Adrenal gland (tissue), 12 donors: Measurements from ENCODE around the gene SORT1. TPM values are rescaled to one million over a fixed set of nuclear protein-coding genes. Genes with fewer than 3 reads are reported as not detected.

Experiments
- DNase-seq, 7 donors: peaks; one replicate each; pipeline ENCODE4 v3.0.0-alpha.2; 2019 to 2020
- H3K27ac ChIP-seq, 5 donors: fragments of 200-600 bp; sonication (generic) in 4 of 5; 1 replicate in 3 of 5; 2 replicates in 2 of 5; pipeline versions ENCODE4 v1.5.1 to v1.8.0; 2016 to 2020; ENCODE audit warnings: mild to moderate bottlenecking in 1 of 5
- H3K27me3 ChIP-seq: fragments of 200-600 bp; 2 replicates; pipeline ENCODE4 v1.8.0; 2021
- H3K36me3 ChIP-seq, 2 donors: fragments of 200-600 bp; replicated peaks in 1 of 2; 1 replicate in 1 of 2; 2 replicates in 1 of 2; pipeline versions ENCODE4 v1.5.1 to v1.8.0; 2018 to 2022
- H3K4me1 ChIP-seq, 2 donors: fragments of 200-600 bp; replicated peaks in 1 of 2; 1 replicate in 1 of 2; 2 replicates in 1 of 2; pipeline versions ENCODE4 v1.5.1 to v1.8.0; 2018 to 2021
- H3K4me3 ChIP-seq, 4 donors: fragments of 200-600 bp; sonication (generic) in 3 of 4; one replicate each; pipeline ENCODE4 v1.5.1; 2016 to 2018
- H3K9me3 ChIP-seq, 3 donors: fragments of 200-600 bp; sonication (generic) in 1 of 3; replicated peaks in 1 of 3; 1 replicate in 2 of 3; 2 replicates in 1 of 3; pipeline versions ENCODE4 v1.5.1 to v1.8.0; 2016 to 2021
- CTCF ChIP-seq, 6 experiments: fragments of 450-650 bp in 4 of 6; fragments of 200-600 bp in 2 of 6; sonication (generic) in 1 of 6; IDR thresholded peaks; 1 replicate in 5 of 6; 2 replicates in 1 of 6; pipeline versions ENCODE4 v1.5.1 to v1.8.0; 2016 to 2021; ENCODE audit warnings: antibody characterized with exemption in 6 of 6, mild to moderate bottlenecking in 2 of 6, moderate library complexity in 1 of 6
- POLR2A ChIP-seq, 2 donors: fragments of 450-650 bp; IDR thresholded peaks; one replicate each; pipeline ENCODE4 v1.6.1; 2017; ENCODE audit warnings: antibody characterized with exemption in 2 of 2, mild to moderate bottlenecking in 2 of 2, moderate library complexity in 1 of 2
- WGBS, 4 donors: extraction: QIAGEN DNeasy Blood & Tissue Kit in 2 of 4; methylation state at CpG; one replicate each; pipeline versions ENCODE4 v1.1.5 to v1.1.7; 2013 to 2017; 5-methylcytosine and 5-hydroxymethylcytosine counted together
- intact Hi-C, 2 donors: fragments of 100-400 bp; cut with DNase I; formaldehyde crosslinking; loops; one replicate each; pipeline versions ENCODE4 v1.14.1 to v1.15.0; 2022 to 2023
- polyA plus RNA-seq, 3 donors: library from polyadenylated mRNA; stranded (reverse); fragments of 200-250 nt in 2 of 3; fragments of 350-450 nt in 1 of 3; fragmentation: Illumina TruSeq in 1 of 3; extraction: RNeasy Lipid Tissue Mini Kit (QIAGEN cat#74804) in 1 of 3; gene quantifications; one replicate each; pipeline ENCODE4 v1.2.3, GENCODE V29; 2013 to 2014
- total RNA-seq, 9 donors: library from RNA; depleted of rRNA in 4 of 9; stranded (reverse); fragments of >200 nt in 4 of 9; fragments of 120-200 nt in 1 of 9; fragmentation: NEBNext Ultra II Directional in 1 of 9; extraction: Animal tissue kit (Norgen Biotek cat#: 25700) in 1 of 9; gene quantifications; one replicate each; pipeline versions ENCODE4 v1.1.0 to v1.2.4, GENCODE V29; 2013 to 2023
- donor health status: healthy with polysubstance abuse.
- donor health status: Bipolar disorder and iron deficiency.
- donor health status: DM: yes; HTN: yes; CAD: no.
- donor health status: DM: no; HTN: no; CAD: no.
- donor health status: DM: no; HTN: no; CAD: no.
- donor health status: DM: yes; HTN: yes; CAD: no.

The SORT1 gene
- total and polyA plus RNA-seq, 12 donors = 13.4 to 56.8 (median 37.5) TPM

GRCh38 chr1:109270623-109271317 lies 126.9 kb downstream of the SORT1 start:
- Histone ChIP-seq H3K27me3 (no peaks in the 10 kb centered on the region), H3K36me3 (no peaks in the 10 kb centered on the region), H3K27ac (no peak overlapping the region), H3K4me3 (no peak overlapping the region), H3K4me1 (no peaks in the 10 kb centered on the region), H3K9me3 (no peaks in the 10 kb centered on the region)
- DNase-seq = no peak
- TF ChIP-seq POLR2A (IDR thresholded peaks at IDR 0.05) (no peak), CTCF (IDR thresholded peaks at IDR 0.05) (no peak)
- WGBS, 4 donors = 90 to 94% (median 94%) methylated on average over 17 to 20 of the region's 20 CpGs
- intact Hi-C loops = loop anchor here (5.0 to 10.0 kb wide), 2 partner anchors 127 to 264 kb away; partner anchors contain the start of genes GPR61 (in 2 of the 2) and SORT1 (in 1 of the 2)

GRCh38 chr1:109269981-109270622 lies 127.6 kb downstream of the SORT1 start:
- WGBS, 4 donors = 92 to 99% (median 93%) methylated on average over 11 to 17 of the region's 17 CpGs
- intact Hi-C loops = loop anchor here (5.0 to 10.0 kb wide), 3 partner anchors 53 to 265 kb away; partner anchors contain the start of genes GPR61 (in 2 of the 2) and SORT1 (in 1 of the 2)
- no peaks in the 10 kb centered on the region for H3K36me3 ChIP-seq

GRCh38 chr1:109269212-109269980 lies 128.3 kb downstream of the SORT1 start:
- peak in 1 of 7 donors; percentile 13 for DNase-seq
- no peaks in the 10 kb centered on the region for H3K27me3 ChIP-seq
- no peak overlapping the region for H3K4me3 ChIP-seq
- 92 to 96% (median 94%) methylated on average over 11 to 33 of the region's 33 CpGs for WGBS, 4 donors
- no peak for TF ChIP-seq CTCF (IDR thresholded peaks at IDR 0.05)
- no peak for TF ChIP-seq POLR2A (IDR thresholded peaks at IDR 0.05)
- intact Hi-C loops = loop anchor here in 1 of 2 donors (5.0 kb wide), 1 partner anchor 52 kb away; no protein-coding TSS in a partner anchor
- H3K4me1 ChIP-seq = no peaks in the 10 kb centered on the region
- H3K27ac ChIP-seq = no peak overlapping the region
- no peaks in the 10 kb centered on the region for H3K9me3 ChIP-seq
- no peaks in the 10 kb centered on the region for H3K36me3 ChIP-seq

More at GRCh38 chr1:109269981-109270622, 127.6 kb downstream of the SORT1 start:
- DNase-seq = no peak
- H3K9me3 ChIP-seq = no peaks in the 10 kb centered on the region
- H3K27me3 ChIP-seq = no peaks in the 10 kb centered on the region
- TF ChIP-seq CTCF (IDR thresholded peaks at IDR 0.05) = no peak
- no peak for TF ChIP-seq POLR2A (IDR thresholded peaks at IDR 0.05)
- no peak overlapping the region for H3K27ac ChIP-seq
- no peak overlapping the region for H3K4me3 ChIP-seq
- no peaks in the 10 kb centered on the region for H3K4me1 ChIP-seq
